AG04449 (cell line): ENCODE measurements around the gene OSBP2.

Source experiments
- CTCF ChIA-PET: fragments of 350-600 bp; formaldehyde crosslinking; extraction: SDS; loops from one replicate; lab custom pipeline; 2021; ENCODE audit warnings: antibody characterized with exemption; lab: Yijun Ruan, JAX
- POLR2A ChIA-PET: fragments of 400-600, 350-600 bp; formaldehyde crosslinking; extraction: SDS; loops from one replicate; lab custom pipeline; 2020; ENCODE audit warnings: antibody characterized with exemption, inconsistent platforms; lab: Yijun Ruan, JAX
- DNase-seq: peaks from one replicate; pipeline ENCODE4 v3.0.0-alpha.2; 2010; ENCODE audit warnings: low read depth, low spot score
- H3K4me3 ChIP-seq: 2 replicates; pipeline ENCODE4 v1.5.1; 2011; ENCODE audit warnings: low read depth, mild to moderate bottlenecking, control low read depth, low read length
- CTCF ChIP-seq: IDR thresholded peaks from one replicate; pipeline ENCODE4 v1.5.1; 2011; ENCODE audit warnings: mild to moderate bottlenecking, moderate library complexity, low read length, control low read depth, inconsistent platforms; ENCODE audit not compliant: insufficient read depth; ENCODE audit errors: missing control alignments

Gene OSBP2

GRCh38 chr22:30822216-30823014 is 127.7 kb downstream of the OSBP2 start:
- ChIA-PET POLR2A (no interaction called here), CTCF (interaction anchor here (0.8 to 1.3 kb wide), 3 partner anchors 18 to 68 kb away, joined by 3 read pairs; no protein-coding TSS in a partner anchor)
- H3K4me3 ChIP-seq: peak overlapping the region; percentile 43
- DNase-seq: no peak
- TF ChIP-seq CTCF: no peak

- POLR2A ChIA-PET: no interaction called here
- no peak for TF ChIP-seq CTCF
- no peak overlapping the region for H3K4me3 ChIP-seq
- DNase-seq: no peak
- CTCF ChIA-PET: interaction anchor here (0.7 to 1.3 kb wide), 2 partner anchors 19 to 59 kb away, joined by 3 read pairs; no protein-coding TSS in a partner anchor
These were observed 128.3 kb downstream of the OSBP2 start for GRCh38 chr22:30823015-30823370.

- DNase-seq: no peak
- no peak for TF ChIP-seq CTCF
- POLR2A ChIA-PET: no interaction called here
- CTCF ChIA-PET: interaction anchor here (0.6 to 0.9 kb wide), 2 partner anchors 78 to 96 kb away, joined by 3 read pairs; no protein-coding TSS in a partner anchor
- no peak overlapping the region for H3K4me3 ChIP-seq
These were observed 129.4 kb downstream of the OSBP2 start for GRCh38 chr22:30824096-30824495.

GRCh38 chr22:30824711-30825110 is 130.0 kb downstream of the OSBP2 start:
- POLR2A ChIA-PET: no interaction called here
- CTCF ChIA-PET: interaction anchor here (0.6 to 0.9 kb wide), 2 partner anchors 78 to 95 kb away, joined by 3 read pairs; no protein-coding TSS in a partner anchor
- no peak for DNase-seq
- no peak overlapping the region for H3K4me3 ChIP-seq
- no peak for TF ChIP-seq CTCF

- DNase-seq: no peak
- POLR2A ChIA-PET: no interaction called here
- no peak for TF ChIP-seq CTCF
- CTCF ChIA-PET: no interaction called here
- H3K4me3 ChIP-seq: no peak overlapping the region
These were observed 131.2 kb downstream of the OSBP2 start for GRCh38 chr22:30825711-30826505.

- no peak overlapping the region for H3K4me3 ChIP-seq
- no peak for TF ChIP-seq CTCF
- POLR2A ChIA-PET: no interaction called here
- no peak for DNase-seq
- CTCF ChIA-PET: interaction anchor here (0.7 kb wide), 1 partner anchor 19 kb away, joined by 3 read pairs; no protein-coding TSS in a partner anchor
These were observed 132.1 kb downstream of the OSBP2 start for GRCh38 chr22:30826670-30827355.
